ENCODE measurements around the gene EPB41L3. TPM values are rescaled to one million over a fixed set of nuclear protein-coding genes. Genes with fewer than 3 reads are reported as not detected.

The EPB41L3 gene
- total RNA-seq, 2 experiments from 2014 or later = not detected

- BruUV-seq (replicated peaks) = no TSS peak
- no peak overlapping the region for H3K4me2 ChIP-seq (ENCODE audit: low read length)
- ChIA-PET POLR2A (interaction anchor here (0.8 kb wide), 1 partner anchor 14 kb away, joined by 3 read pairs; no protein-coding TSS in a partner anchor), CTCF (ENCODE audit: unreplicated experiment) (no interaction called here)
- no peak for TF ChIP-seq EZH2phosphoT487 (IDR thresholded peaks at IDR 0.05; ENCODE audit: borderline replicate concordance, low read depth, low read length)
- no peak for TF ChIP-seq CTCF (conservative IDR thresholded peaks at IDR 0.05; ENCODE audit: low read length)
- H2AFZ ChIP-seq (ENCODE audit: low read length) = no peak overlapping the region
- H3K9me3 ChIP-seq (ENCODE audit: low read length) = no peaks in the 10 kb centered on the region
- H4K20me1 ChIP-seq (ENCODE audit: insufficient read depth, low read length) = no peaks in the 10 kb centered on the region
- H3K79me2 ChIP-seq (ENCODE audit: insufficient read depth, low read depth, low read length) = no peaks in the 10 kb centered on the region
- H3K27ac ChIP-seq (ENCODE audit: low read depth, low read length, poor library complexity, severe bottlenecking) = no peak overlapping the region
- intact Hi-C loops (cut with micrococcal nuclease; ENCODE audit: unreplicated experiment) = loop anchor here (10.0 kb wide), 1 partner anchor 154 kb away; no protein-coding TSS in a partner anchor
- DNase-seq (ENCODE audit: low spot score) = no peak
- H3K4me3 ChIP-seq (ENCODE audit: low read depth, low read length, poor library complexity, severe bottlenecking) = no peak overlapping the region
- no peaks in the 10 kb centered on the region for H3K36me3 ChIP-seq (ENCODE audit: insufficient read depth, low read length)
- H3K4me1 ChIP-seq (ENCODE audit: insufficient read depth, low read length, poor library complexity, severe bottlenecking) = no peaks in the 10 kb centered on the region
- H3K9me2 ChIP-seq (ENCODE audit: insufficient read depth, low read length) = no peaks in the 10 kb centered on the region
Measured at GRCh38 chr18:5498452-5498851, 45.3 kb downstream of the EPB41L3 start.

GRCh38 chr18:5496305-5496704 lies 47.5 kb downstream of the EPB41L3 start:
- H3K79me2 ChIP-seq (ENCODE audit: insufficient read depth, low read depth, low read length) = no peaks in the 10 kb centered on the region
- no TSS peak for BruUV-seq (replicated peaks)

More at GRCh38 chr18:5496305-5496704, 47.5 kb downstream of the EPB41L3 start:
- CTCF ChIA-PET (ENCODE audit: unreplicated experiment) = no interaction called here
- Histone ChIP-seq H3K4me1 (ENCODE audit: insufficient read depth, low read length, poor library complexity, severe bottlenecking) (no peaks in the 10 kb centered on the region), H3K27ac (ENCODE audit: low read depth, low read length, poor library complexity, severe bottlenecking) (no peak overlapping the region), H3K9me3 (ENCODE audit: low read length) (no peaks in the 10 kb centered on the region), H4K20me1 (ENCODE audit: insufficient read depth, low read length) (no peaks in the 10 kb centered on the region), H3K36me3 (ENCODE audit: insufficient read depth, low read length) (no peaks in the 10 kb centered on the region), H3K4me2 (ENCODE audit: low read length) (no peak overlapping the region), H2AFZ (ENCODE audit: low read length) (no peak overlapping the region), H3K9me2 (ENCODE audit: insufficient read depth, low read length) (no peaks in the 10 kb centered on the region), H3K4me3 (ENCODE audit: low read depth, low read length, poor library complexity, severe bottlenecking) (no peak overlapping the region)
- POLR2A ChIA-PET = no interaction called here
- intact Hi-C loops (cut with micrococcal nuclease; ENCODE audit: unreplicated experiment) = loop anchor here (10.0 kb wide), 1 partner anchor 152 kb away; no protein-coding TSS in a partner anchor
- no peak for TF ChIP-seq CTCF (conservative IDR thresholded peaks at IDR 0.05; ENCODE audit: low read length)
- no peak for TF ChIP-seq EZH2phosphoT487 (IDR thresholded peaks at IDR 0.05; ENCODE audit: borderline replicate concordance, low read depth, low read length)
- DNase-seq (ENCODE audit: low spot score) = no peak

All from OCI-LY7 (cell line).